ENCODE data around the gene GDF7. TPM values are rescaled to one million over a fixed set of nuclear protein-coding genes. Genes with fewer than 3 reads are reported as not detected.

GDF7 gene
- total and polyA plus RNA-seq, 2 of the 4 experiments (the other 2 are of a cell fraction): under 0.01 to 0.02 TPM

DNA sequence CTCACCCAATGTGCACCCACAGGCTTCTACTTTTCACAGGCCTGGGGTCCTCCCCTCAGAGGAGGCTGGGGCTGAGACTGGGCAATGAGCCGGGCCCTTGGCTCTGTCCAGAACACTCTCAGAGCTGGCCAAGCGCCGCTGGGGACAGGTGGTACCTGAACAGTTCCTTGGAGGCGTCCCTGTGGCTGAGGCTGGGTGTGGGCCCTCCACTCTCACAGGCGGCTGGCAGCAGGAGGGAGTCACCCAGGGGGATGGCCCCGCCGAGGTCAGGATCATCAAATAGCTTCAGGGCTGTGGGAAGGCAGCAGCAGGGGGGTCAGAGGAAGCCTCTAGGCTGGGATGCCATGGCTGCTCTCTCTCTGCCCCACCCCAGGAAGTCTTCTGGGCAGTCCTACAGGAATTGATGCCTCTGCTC, 43.2 kb upstream of the GDF7 start:
- Histone ChIP-seq H2BK120ac (ENCODE audit: low read depth, low read length) (no peak overlapping the region), H2BK15ac (ENCODE audit: low read depth, low read length) (no peak overlapping the region), H3K9ac (ENCODE audit: low read depth, low read length) (no peak overlapping the region), H2AK9ac (replicated peaks; ENCODE audit: low read depth, low read length, poor library complexity) (no peak overlapping the region), H4K91ac (ENCODE audit: insufficient read depth, low read depth, low read length) (no peak overlapping the region), H3K18ac (ENCODE audit: low read depth, low read length) (no peak overlapping the region), H3K23ac (ENCODE audit: low read depth, low read length) (no peak overlapping the region), H3K36me3 (ENCODE audit: control insufficient read depth, insufficient read depth, low read length) (peaks cover 35% of the 10 kb centered on the region), H2AFZ (replicated peaks; ENCODE audit: low read length, poor library complexity) (no peak overlapping the region), H3K4me2 (ENCODE audit: low read depth, low read length) (no peak overlapping the region), H3K56ac (ENCODE audit: extremely low read depth, insufficient read depth, low read length) (no peak overlapping the region), H3K27ac (ENCODE audit: insufficient read depth, low read length) (no peak overlapping the region), H2BK20ac (ENCODE audit: low read depth, low read length) (no peak overlapping the region), H4K5ac (ENCODE audit: low read depth, low read length) (no peak overlapping the region), H2AK5ac (ENCODE audit: low read depth, low read length) (no peak overlapping the region), H4K8ac (ENCODE audit: low read depth in 2 of 2, low read length in 2 of 2) (no peak overlapping the region), H3K4me1 (ENCODE audit: control insufficient read depth, insufficient read depth, low read length) (peaks cover 3% of the 10 kb centered on the region; the same call in 1 of the 2 replicates), H3K4me3 (ENCODE audit: insufficient read depth, low read depth, low read length) (no peak overlapping the region), H3K14ac (replicated peaks; ENCODE audit: low read depth, low read length) (no peak overlapping the region), H3K79me1 (ENCODE audit: low read depth in 1 of 2, low read length in 2 of 2) (no peaks in the 10 kb centered on the region), H3K9me1 (ENCODE audit: insufficient read depth, low read length) (peaks cover 6% of the 10 kb centered on the region; the same call in 1 of the 2 replicates), H2BK5ac (ENCODE audit: low read depth, low read length, poor library complexity, severe bottlenecking) (no peak overlapping the region), H3K27me3 (ENCODE audit: control insufficient read depth, insufficient read depth, low read length) (no peaks in the 10 kb centered on the region), H3K9me3 (ENCODE audit: control insufficient read depth, insufficient read depth, low read length) (no peaks in the 10 kb centered on the region), H3K4ac (ENCODE audit: low read depth, low read length) (no peak overlapping the region), H4K20me1 (ENCODE audit: insufficient read depth, low read length) (no peaks in the 10 kb centered on the region)
- DNase-seq (no peak), ATAC-seq (ENCODE audit: low read depth) (no peak)
- dilution Hi-C loops (cut with HindIII; ENCODE audit: low sequenced_read_pairs, unreplicated experiment) (no loop called here), in situ Hi-C loops (cut with MboI; ENCODE audit: low sequenced_read_pairs) (no loop called here), intact Hi-C loops (cut with micrococcal nuclease) (no loop called here)
- ChIA-PET POLR2A (ENCODE audit: unreplicated experiment) (no interaction called here), CTCF (no interaction called here)
- 91% methylated on average over 6 of the region's 7 CpGs; no CpG with 5 or more reads in 1 of the 2 experiments for WGBS, 2 experiments (ENCODE audit: extremely low coverage in 2 of 2, insufficient read length in 1 of 2)
- BruUV-seq (replicated peaks): no TSS peak
- TF ChIP-seq, protein P1, sequence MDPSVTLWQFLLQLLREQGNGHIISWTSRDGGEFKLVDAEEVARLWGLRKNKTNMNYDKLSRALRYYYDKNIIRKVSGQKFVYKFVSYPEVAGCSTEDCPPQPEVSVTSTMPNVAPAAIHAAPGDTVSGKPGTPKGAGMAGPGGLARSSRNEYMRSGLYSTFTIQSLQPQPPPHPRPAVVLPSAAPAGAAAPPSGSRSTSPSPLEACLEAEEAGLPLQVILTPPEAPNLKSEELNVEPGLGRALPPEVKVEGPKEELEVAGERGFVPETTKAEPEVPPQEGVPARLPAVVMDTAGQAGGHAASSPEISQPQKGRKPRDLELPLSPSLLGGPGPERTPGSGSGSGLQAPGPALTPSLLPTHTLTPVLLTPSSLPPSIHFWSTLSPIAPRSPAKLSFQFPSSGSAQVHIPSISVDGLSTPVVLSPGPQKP (IDR thresholded peaks at IDR 0.05; ENCODE audit: borderline replicate concordance, low read depth, low read length): no peak
- no peak for TF ChIP-seq CHD1 (IDR thresholded peaks at IDR 0.05; ENCODE audit: low read depth, low read length)
- TF ChIP-seq POLR2A (IDR thresholded peaks at IDR 0.05; ENCODE audit: low read depth, low read length): no peak
- TF ChIP-seq BHLHE40 (IDR thresholded peaks at IDR 0.05; ENCODE audit: low read depth, low read length): no peak
- TF ChIP-seq RAD21 (IDR thresholded peaks at IDR 0.05; ENCODE audit: low read length): no peak
- no peak for TF ChIP-seq CTCF (conservative IDR thresholded peaks at IDR 0.05; ENCODE audit: low read depth, low read length)
- no peak for TF ChIP-seq SMC3 (IDR thresholded peaks at IDR 0.05; ENCODE audit: low read depth, low read length)
- TF ChIP-seq RCOR1 (IDR thresholded peaks at IDR 0.05; ENCODE audit: insufficient replicate concordance, low read length): no peak
- TF ChIP-seq, protein P2, sequence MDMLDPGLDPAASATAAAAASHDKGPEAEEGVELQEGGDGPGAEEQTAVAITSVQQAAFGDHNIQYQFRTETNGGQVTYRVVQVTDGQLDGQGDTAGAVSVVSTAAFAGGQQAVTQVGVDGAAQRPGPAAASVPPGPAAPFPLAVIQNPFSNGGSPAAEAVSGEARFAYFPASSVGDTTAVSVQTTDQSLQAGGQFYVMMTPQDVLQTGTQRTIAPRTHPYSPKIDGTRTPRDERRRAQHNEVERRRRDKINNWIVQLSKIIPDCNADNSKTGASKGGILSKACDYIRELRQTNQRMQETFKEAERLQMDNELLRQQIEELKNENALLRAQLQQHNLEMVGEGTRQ (IDR thresholded peaks at IDR 0.05; ENCODE audit: low read depth, low read length): no peak
- TF ChIP-seq CEBPB (IDR thresholded peaks at IDR 0.05; ENCODE audit: low read depth, low read length): no peak
- TF ChIP-seq MXI1 (IDR thresholded peaks at IDR 0.05; ENCODE audit: borderline replicate concordance, low read depth, low read length): no peak
- no peak for TF ChIP-seq MAZ (IDR thresholded peaks at IDR 0.05; ENCODE audit: borderline replicate concordance, low read depth, low read length)
- TF ChIP-seq RFX5 (IDR thresholded peaks at IDR 0.05; ENCODE audit: low read depth, low read length): no peak
- TF ChIP-seq FOS (IDR thresholded peaks at IDR 0.05; ENCODE audit: low read depth, low read length): no peak
- TF ChIP-seq NFE2L2 (IDR thresholded peaks at IDR 0.05; ENCODE audit: low read depth, low read length): no peak
- TF ChIP-seq MAFK (IDR thresholded peaks at IDR 0.05; ENCODE audit: low read depth, low read length): no peak

Measured in IMR-90 (cell line).